HG03060 (cell line): Measurements from ENCODE around the gene CHADL.
A peak's percentile ranks its signal among the peaks of the same experiment; 100 is the strongest.

Experiments
- ATAC-seq: cut with Tn5 transposase; IDR thresholded peaks from one replicate; pipeline ENCODE4 v1.9.1; 2021; ENCODE audit warnings: low read depth, moderate number of reproducible peaks; ENCODE audit not compliant: unreplicated experiment

Gene CHADL, protein sequence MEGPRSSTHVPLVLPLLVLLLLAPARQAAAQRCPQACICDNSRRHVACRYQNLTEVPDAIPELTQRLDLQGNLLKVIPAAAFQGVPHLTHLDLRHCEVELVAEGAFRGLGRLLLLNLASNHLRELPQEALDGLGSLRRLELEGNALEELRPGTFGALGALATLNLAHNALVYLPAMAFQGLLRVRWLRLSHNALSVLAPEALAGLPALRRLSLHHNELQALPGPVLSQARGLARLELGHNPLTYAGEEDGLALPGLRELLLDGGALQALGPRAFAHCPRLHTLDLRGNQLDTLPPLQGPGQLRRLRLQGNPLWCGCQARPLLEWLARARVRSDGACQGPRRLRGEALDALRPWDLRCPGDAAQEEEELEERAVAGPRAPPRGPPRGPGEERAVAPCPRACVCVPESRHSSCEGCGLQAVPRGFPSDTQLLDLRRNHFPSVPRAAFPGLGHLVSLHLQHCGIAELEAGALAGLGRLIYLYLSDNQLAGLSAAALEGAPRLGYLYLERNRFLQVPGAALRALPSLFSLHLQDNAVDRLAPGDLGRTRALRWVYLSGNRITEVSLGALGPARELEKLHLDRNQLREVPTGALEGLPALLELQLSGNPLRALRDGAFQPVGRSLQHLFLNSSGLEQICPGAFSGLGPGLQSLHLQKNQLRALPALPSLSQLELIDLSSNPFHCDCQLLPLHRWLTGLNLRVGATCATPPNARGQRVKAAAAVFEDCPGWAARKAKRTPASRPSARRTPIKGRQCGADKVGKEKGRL

GRCh38 chr22:41240377-41241132 lies at the start of gene CHADL:
Gene CHADL, minus strand, starts transcription at chr22:41240931. Its CDS starts 50 bp downstream, at chr22:41240881.
- ATAC-seq, result no peak

DNA sequence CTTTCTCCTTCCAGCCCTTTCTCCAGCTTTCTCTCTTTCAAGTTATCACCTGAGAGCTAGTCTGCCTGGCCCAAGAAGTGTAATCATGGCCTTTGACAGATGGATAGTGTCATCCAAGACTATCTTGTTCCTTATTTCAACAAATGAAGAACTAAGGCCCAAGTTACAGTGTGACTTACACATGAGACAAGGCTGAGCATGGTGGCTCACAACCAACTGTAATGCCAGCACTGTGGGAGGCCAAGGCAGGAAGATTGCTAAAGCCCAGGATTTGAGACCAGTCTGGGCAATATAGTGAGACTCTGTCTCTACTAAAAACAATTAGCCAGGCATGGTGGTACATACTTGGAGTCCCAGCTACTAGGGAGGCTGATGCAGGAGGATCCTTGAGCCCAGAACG lies 48.9 kb upstream of the CHADL start:
- ATAC-seq, result no peak

- no peak for ATAC-seq
Measured at GRCh38 chr22:41288245-41288946, 47.7 kb upstream of the CHADL start.

DNA sequence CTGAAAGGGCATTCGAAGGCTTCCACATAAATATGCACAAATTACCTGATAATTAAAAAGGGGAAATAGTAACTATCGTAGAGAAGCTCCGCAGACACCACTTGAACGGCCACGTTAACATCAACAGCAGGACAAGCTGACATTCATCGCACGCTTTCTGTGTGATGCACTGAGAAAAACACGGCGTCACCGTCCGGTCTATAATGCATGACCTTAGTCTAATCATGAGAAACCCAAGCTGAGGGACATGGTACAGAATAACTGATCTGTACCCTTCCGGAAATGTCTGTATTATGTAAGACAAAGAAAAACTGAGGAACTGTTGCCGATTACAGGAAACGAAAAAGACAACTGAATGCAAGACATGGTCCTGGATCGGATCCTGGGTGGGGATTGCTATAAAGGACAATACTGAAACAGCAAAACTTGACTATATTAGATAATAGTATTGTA lies 45.9 kb upstream of the CHADL start:
- ATAC-seq, result peak; percentile 18

GRCh38 chr22:41285820-41286638 lies 45.3 kb upstream of the CHADL start, which contains the start of gene RANGAP1:
Gene RANGAP1, minus strand, starts transcription at chr22:41286187. Its CDS starts 5,143 bp downstream, at chr22:41281044.
- peak; percentile 82 for ATAC-seq

- no peak for ATAC-seq
Measured at GRCh38 chr22:41285441-41285819, 44.7 kb upstream of the CHADL start.

GRCh38 chr22:41284465-41284864 lies 43.7 kb upstream of the CHADL start:
- no peak for ATAC-seq

GRCh38 chr22:41280854-41281253 lies 40.1 kb upstream of the CHADL start:
- no peak for ATAC-seq

GRCh38 chr22:41280065-41280464 lies 39.3 kb upstream of the CHADL start:
- no peak for ATAC-seq

DNA sequence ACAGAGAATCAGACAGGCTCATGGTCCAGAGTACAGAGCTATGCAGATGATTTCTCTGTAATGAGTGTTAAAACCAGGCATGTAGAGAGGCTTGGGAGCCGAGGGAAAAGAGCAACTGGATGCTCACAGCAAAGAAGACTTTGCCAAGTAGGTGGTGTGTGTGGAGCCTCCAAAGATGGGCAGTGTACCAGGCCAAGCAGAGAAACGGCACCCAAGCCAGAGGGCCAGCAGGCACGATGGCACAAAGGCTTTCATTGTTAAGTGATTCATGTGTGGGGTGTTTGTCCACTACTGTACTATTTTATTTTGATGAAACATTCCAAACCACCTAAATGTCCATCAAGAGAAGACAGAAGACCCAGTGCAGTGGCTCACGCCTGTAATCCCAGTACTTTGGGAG lies 34.1 kb upstream of the CHADL start:
- no peak for ATAC-seq

DNA sequence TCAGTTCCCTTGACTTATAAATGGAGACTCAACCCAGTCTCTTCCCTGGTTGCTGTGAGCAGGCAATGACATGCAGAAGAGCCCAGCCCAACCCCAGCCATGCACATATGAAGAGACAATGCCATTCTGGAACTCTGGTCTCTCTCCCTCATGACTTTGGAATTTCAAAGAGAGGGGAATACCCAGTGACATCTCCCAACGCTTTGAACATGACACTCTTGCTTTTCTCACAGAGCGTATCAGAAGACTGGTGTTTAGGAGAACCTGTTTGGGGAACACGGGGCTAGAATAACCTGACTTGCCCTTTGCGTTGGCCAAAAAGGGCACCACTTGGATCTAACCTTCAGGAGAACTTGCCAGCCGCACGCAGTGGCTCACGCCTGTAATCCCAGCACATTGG lies 32.4 kb upstream of the CHADL start:
- no peak for ATAC-seq

DNA sequence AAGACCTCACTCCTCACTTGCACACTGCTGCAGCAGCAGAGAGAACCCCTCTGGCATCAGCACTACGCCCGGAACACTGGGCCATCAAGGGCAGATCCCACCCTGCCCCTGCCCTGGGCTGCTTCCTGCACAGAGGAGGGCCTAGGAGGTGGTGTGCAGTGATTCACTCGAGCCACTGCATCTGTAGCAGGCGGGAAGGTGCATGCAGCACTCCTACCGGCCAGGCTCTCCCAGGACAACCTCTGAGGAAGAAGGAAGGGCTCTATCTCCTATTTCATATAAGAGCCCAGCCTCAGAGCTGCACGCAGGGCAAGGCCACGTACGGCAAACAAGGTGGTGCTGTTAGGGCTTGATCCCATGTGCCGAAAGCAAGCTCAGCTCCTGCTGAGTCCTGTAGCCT lies 31.1 kb upstream of the CHADL start:
- no peak for ATAC-seq

- no peak for ATAC-seq
Measured at GRCh38 chr22:41267958-41268357, 27.2 kb upstream of the CHADL start.

DNA sequence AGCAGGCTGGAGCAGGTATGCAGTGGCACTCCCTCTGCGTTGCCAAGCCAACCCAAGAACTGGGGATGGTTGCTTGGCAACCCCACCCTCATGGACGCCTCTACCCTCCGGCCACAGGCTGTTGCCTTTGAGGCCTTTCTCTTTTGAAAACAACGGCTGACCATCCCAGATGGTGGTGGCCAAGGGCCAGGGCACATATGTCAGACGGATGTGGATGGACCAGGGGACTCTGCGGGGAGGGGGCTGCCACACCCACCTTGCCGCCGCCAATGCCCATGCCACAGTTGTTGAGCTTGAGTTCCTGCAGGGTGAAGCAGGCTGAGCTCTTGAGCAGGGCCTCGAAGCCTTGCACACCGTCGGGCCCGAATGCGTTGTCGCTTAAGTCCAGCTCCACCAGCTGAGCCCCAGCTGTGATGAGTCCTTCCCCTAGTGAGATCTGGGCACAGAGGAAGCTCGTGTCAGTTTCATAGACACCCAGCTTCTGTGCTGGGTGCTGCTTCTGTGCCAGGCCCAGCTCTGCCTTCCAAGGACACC lies 23.7 kb upstream of the CHADL start:
- no peak for ATAC-seq

DNA sequence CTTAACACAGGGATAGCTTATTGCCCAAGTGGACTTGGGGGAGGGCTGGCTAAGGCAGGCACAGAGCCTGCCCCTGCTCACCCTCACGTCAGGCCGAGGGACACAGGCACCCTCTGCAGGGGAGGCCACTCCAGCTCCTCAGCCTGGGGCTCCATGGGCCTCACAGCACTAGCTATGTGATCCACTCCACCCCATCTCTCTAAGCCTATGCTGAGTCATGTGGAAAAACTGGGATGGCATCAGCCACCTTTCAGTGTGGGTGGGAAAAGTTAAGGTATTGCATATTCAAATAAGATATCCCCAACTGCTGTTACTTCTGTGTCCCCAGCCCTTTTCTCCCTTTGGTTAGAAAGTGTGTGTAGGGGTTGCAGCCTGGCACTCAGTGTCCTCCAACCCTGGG lies 23.0 kb upstream of the CHADL start:
- ATAC-seq, result no peak

DNA sequence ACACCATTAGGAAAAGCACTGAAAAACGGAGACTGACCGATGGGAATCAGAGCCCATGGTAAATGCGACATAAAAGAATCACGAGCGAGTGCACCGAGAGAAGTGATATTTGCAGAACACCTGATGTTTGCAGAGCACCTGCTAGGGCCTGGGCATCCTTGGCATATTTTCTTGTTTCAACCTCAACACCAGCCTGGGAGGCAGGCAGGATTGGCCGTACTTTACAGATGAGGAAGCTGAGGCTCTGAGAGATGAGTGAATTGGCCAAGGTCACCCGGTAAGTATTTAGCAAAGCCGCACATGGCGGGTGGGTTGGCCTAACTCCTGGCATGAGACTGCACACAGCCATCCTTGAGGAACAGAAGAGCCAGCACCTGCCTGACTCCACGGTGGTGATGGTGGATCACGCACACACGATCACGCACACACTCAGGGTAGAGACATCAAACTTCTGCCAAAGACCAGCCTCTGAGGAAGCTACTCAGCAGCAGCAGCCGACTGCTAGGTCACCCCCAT lies 21.6 kb upstream of the CHADL start:
- ATAC-seq, result no peak

- no peak for ATAC-seq
Measured at GRCh38 chr22:41261541-41262249, 21.0 kb upstream of the CHADL start.

DNA sequence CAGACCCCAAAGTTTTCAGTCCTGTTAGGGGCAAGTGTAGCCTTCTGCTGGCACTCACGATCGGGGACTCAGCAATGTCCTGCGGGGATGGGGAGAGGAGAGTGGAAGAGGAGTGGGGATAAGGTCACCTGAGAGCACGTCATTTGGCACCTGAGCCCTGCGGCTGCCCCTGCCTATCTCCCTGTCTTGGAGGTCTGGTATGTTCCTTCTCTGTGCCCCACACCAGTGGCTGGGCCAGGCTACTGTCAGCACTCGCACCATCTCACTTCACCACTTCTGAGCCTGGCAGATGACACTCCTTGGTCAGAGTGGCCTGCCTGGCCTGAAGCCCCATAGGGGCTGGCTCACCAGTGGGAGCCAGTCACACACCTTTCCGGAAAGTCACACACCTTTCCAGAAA lies 20.1 kb upstream of the CHADL start:
- ATAC-seq, result no peak
